Liver (tissue), 9 donors: Measurements from ENCODE around the gene SEPSECS. TPM values are rescaled to one million over a fixed set of nuclear protein-coding genes. Genes with fewer than 3 reads are reported as not detected.

Experiments used
- DNase-seq: peaks from one replicate; pipeline ENCODE4 v3.0.0-alpha.2; 2017; ENCODE audit warnings: low spot score
- H3K27ac ChIP-seq, 2 donors: one replicate each; pipeline ENCODE4 v1.7.0; 2013; ENCODE audit warnings: inconsistent platforms in 2 of 2, low read length in 2 of 2, control low read depth in 1 of 2, low read depth in 1 of 2, mild to moderate bottlenecking in 1 of 2
- H3K27me3 ChIP-seq, 4 donors: one replicate each; pipeline versions ENCODE4 v1.6.1 to v1.7.0; 2013; ENCODE audit warnings: low read length in 3 of 4, inconsistent platforms in 1 of 4, mild to moderate bottlenecking in 1 of 4, moderate library complexity in 1 of 4; ENCODE audit not compliant: control insufficient read depth in 4 of 4, insufficient read depth in 4 of 4
- H3K36me3 ChIP-seq, 4 donors: one replicate each; pipeline versions ENCODE4 v1.6.1 to v1.7.0; 2013; ENCODE audit warnings: low read length in 3 of 4, mild to moderate bottlenecking in 3 of 4, low read depth in 1 of 4, moderate library complexity in 1 of 4; ENCODE audit not compliant: control insufficient read depth in 4 of 4, insufficient read depth in 3 of 4
- H3K4me1 ChIP-seq, 4 donors: one replicate each; pipeline versions ENCODE4 v1.6.1 to v1.7.0; 2013; ENCODE audit warnings: low read length in 3 of 4, mild to moderate bottlenecking in 3 of 4, moderate library complexity in 1 of 4; ENCODE audit not compliant: control insufficient read depth in 4 of 4, insufficient read depth in 4 of 4
- H3K4me3 ChIP-seq, 3 donors: one replicate each; pipeline versions ENCODE4 v1.6.1 to v1.7.0; 2013; ENCODE audit warnings: low read length in 3 of 3, control low read depth in 1 of 3, low read depth in 1 of 3, mild to moderate bottlenecking in 1 of 3
- H3K9ac ChIP-seq, 2 donors: one replicate each; pipeline ENCODE4 v1.7.0; 2013; ENCODE audit warnings: low read length in 2 of 2, mild to moderate bottlenecking in 2 of 2, moderate library complexity in 2 of 2, control low read depth in 1 of 2, low read depth in 1 of 2
- H3K9me3 ChIP-seq, 4 donors: one replicate each; pipeline versions ENCODE4 v1.6.1 to v1.7.0; 2013; ENCODE audit warnings: low read length in 3 of 4; ENCODE audit not compliant: control insufficient read depth in 4 of 4
- ATF3 ChIP-seq: IDR thresholded peaks from 2 replicates; pipeline ENCODE4 v1.6.1; 2016; ENCODE audit warnings: antibody characterized with exemption
- CTCF ChIP-seq: fragments of 150-350 bp; IDR thresholded peaks from 2 replicates; pipeline ENCODE4 v1.5.1; 2017; ENCODE audit warnings: improper control_type of control experiment, low read depth, low read length; ENCODE audit not compliant: missing input control
- EGR1 ChIP-seq, 2 donors: IDR thresholded peaks; 2 replicates each; pipeline ENCODE4 v1.6.1; 2016 to 2018; ENCODE audit warnings: antibody characterized with exemption in 2 of 2, low read depth in 2 of 2
- FOXA1 ChIP-seq: IDR thresholded peaks from 2 replicates; pipeline ENCODE4 v1.6.1; 2016; ENCODE audit warnings: antibody characterized with exemption
- FOXA2 ChIP-seq: IDR thresholded peaks from 2 replicates; pipeline ENCODE4 v1.6.1; 2016; ENCODE audit warnings: antibody characterized with exemption
- GABPA ChIP-seq, 2 donors: IDR thresholded peaks in 1 of 2; conservative IDR thresholded peaks in 1 of 2; 2 replicates each; pipeline ENCODE4 v1.6.1; 2016; ENCODE audit warnings: antibody characterized with exemption in 2 of 2, mild to moderate bottlenecking in 1 of 2, moderate library complexity in 1 of 2
- HNF4A ChIP-seq, 2 donors: conservative IDR thresholded peaks; 2 replicates each; pipeline ENCODE4 v1.6.1; 2016; ENCODE audit warnings: antibody characterized with exemption in 2 of 2, mild to moderate bottlenecking in 2 of 2
- HNF4G ChIP-seq: IDR thresholded peaks from 2 replicates; pipeline ENCODE4 v1.6.1; 2016; ENCODE audit warnings: antibody characterized with exemption
- JUND ChIP-seq, 2 donors: IDR thresholded peaks; 2 replicates each; pipeline ENCODE4 v1.6.1; 2016; ENCODE audit warnings: antibody characterized with exemption in 2 of 2
- NR2F2 ChIP-seq: IDR thresholded peaks from 2 replicates; pipeline ENCODE4 v1.6.1; 2016; ENCODE audit warnings: antibody characterized with exemption
- RAD21 ChIP-seq, 2 donors: IDR thresholded peaks; 2 replicates each; pipeline ENCODE4 v1.6.1; 2016; ENCODE audit warnings: antibody characterized with exemption in 2 of 2, mild to moderate bottlenecking in 2 of 2
- RXRA ChIP-seq, 2 donors: IDR thresholded peaks; 2 replicates each; pipeline ENCODE4 v1.6.1; 2017 to 2018; ENCODE audit warnings: antibody characterized with exemption in 2 of 2, mild to moderate bottlenecking in 1 of 2
- SP1 ChIP-seq: IDR thresholded peaks from 2 replicates; pipeline ENCODE4 v1.6.1; 2018; ENCODE audit warnings: antibody characterized with exemption, mild to moderate bottlenecking
- TAF1 ChIP-seq: conservative IDR thresholded peaks from 2 replicates; pipeline ENCODE4 v1.6.1; 2016; ENCODE audit warnings: antibody characterized with exemption, mild to moderate bottlenecking
- YY1 ChIP-seq: IDR thresholded peaks from 2 replicates; pipeline ENCODE4 v1.6.1; 2016; ENCODE audit warnings: antibody characterized with exemption, mild to moderate bottlenecking
- WGBS: extraction: QIAGEN DNeasy Blood & Tissue Kit; methylation state at CpG from one replicate; pipeline ENCODE4 v1.1.7; 2013; 5-methylcytosine and 5-hydroxymethylcytosine counted together
- polyA plus RNA-seq, 2 donors: library from polyadenylated mRNA; stranded (reverse) in 1 of 2; unstranded in 1 of 2; fragments of 200-250 nt in 1 of 2; fragments of >200 nt in 1 of 2; fragmentation: Nextera tagmentation in 1 of 2; extraction: Ambion mirVana in 1 of 2; gene quantifications; one replicate each; pipeline versions ENCODE4 v1.2.1 to v1.2.3, GENCODE V29; 2013 to 2015
- total RNA-seq, 2 donors: library from RNA; depleted of rRNA; stranded (reverse); fragments of >200 nt; gene quantifications; one replicate each; pipeline ENCODE4 v1.2.3, GENCODE V29; 2014
- TF ChIP-seq, protein P1 (sequence below): IDR thresholded peaks from 2 replicates; pipeline ENCODE4 v1.6.1; 2016; ENCODE audit warnings: antibody characterized with exemption
- donor health status: healthy.
- donor health status: healthy.
- donor health status: healthy.
- donor health status: healthy.
- donor health status: healthy.

The SEPSECS gene
- total and polyA plus RNA-seq, 4 donors = 10.3 to 31.7 (median 13.2) TPM

DNA sequence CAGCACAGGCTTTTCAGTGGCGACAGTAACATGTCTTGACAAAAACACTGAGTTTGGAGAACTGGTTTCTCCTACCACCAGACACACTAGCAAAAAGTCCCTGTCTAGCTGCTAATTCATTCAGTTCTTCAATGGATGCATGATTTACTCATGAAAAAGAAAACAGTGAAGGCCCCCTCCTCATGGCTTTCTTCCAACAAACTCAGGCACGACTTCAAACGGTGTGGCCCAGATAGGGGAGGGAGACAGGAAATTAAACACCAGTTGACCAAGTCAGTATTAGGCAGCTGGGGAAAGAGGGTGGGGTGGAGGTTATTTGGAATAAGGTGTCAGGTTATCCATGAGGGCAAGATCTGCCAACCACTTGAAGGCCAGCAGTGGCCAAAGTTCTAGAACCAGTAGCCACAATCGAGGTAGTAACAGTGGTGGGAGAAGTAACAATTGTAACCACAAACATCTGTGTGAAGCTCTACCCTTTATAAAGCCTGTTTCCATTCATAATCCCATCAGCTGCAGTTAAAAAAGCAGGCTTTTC is 60.2 kb downstream of the SEPSECS start:
- TF ChIP-seq RAD21 (IDR thresholded peaks at IDR 0.05) (no peak), SP1 (no peak), FOXA1 (no peak), GABPA (IDR thresholded peaks at IDR 0.05 in 1 of 2, conservative IDR thresholded peaks at IDR 0.05 in 1 of 2) (no peak), FOXA2 (no peak), JUND (IDR thresholded peaks at IDR 0.05) (no peak), HNF4A (conservative IDR thresholded peaks at IDR 0.05) (no peak), RXRA (IDR thresholded peaks at IDR 0.05) (no peak), EGR1 (IDR thresholded peaks at IDR 0.05; ENCODE audit: low read depth in 2 of 2) (no peak), NR2F2 (no peak), ATF3 (no peak), YY1 (no peak), CTCF (no peak), TAF1 (no peak), HNF4G (no peak)
- TF ChIP-seq, protein P1, sequence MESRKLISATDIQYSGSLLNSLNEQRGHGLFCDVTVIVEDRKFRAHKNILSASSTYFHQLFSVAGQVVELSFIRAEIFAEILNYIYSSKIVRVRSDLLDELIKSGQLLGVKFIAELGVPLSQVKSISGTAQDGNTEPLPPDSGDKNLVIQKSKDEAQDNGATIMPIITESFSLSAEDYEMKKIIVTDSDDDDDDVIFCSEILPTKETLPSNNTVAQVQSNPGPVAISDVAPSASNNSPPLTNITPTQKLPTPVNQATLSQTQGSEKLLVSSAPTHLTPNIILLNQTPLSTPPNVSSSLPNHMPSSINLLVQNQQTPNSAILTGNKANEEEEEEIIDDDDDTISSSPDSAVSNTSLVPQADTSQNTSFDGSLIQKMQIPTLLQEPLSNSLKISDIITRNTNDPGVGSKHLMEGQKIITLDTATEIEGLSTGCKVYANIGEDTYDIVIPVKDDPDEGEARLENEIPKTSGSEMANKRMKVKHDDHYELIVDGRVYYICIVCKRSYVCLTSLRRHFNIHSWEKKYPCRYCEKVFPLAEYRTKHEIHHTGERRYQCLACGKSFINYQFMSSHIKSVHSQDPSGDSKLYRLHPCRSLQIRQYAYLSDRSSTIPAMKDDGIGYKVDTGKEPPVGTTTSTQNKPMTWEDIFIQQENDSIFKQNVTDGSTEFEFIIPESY = no peak
- Histone ChIP-seq H3K9me3 (peaks cover 0 to 5% (median 0%) of the 10 kb centered on the region in 4 donors), H3K27me3 (no peaks in the 10 kb centered on the region), H3K4me3 (no peak overlapping the region), H3K36me3 (no peaks in the 10 kb centered on the region), H3K4me1 (peaks cover 0 to 2% (median 0%) of the 10 kb centered on the region in 4 donors), H3K9ac (no peak overlapping the region), H3K27ac (no peak overlapping the region)
- DNase-seq = no peak
- 61% methylated on average over 4 of the region's 4 CpGs for WGBS

DNA sequence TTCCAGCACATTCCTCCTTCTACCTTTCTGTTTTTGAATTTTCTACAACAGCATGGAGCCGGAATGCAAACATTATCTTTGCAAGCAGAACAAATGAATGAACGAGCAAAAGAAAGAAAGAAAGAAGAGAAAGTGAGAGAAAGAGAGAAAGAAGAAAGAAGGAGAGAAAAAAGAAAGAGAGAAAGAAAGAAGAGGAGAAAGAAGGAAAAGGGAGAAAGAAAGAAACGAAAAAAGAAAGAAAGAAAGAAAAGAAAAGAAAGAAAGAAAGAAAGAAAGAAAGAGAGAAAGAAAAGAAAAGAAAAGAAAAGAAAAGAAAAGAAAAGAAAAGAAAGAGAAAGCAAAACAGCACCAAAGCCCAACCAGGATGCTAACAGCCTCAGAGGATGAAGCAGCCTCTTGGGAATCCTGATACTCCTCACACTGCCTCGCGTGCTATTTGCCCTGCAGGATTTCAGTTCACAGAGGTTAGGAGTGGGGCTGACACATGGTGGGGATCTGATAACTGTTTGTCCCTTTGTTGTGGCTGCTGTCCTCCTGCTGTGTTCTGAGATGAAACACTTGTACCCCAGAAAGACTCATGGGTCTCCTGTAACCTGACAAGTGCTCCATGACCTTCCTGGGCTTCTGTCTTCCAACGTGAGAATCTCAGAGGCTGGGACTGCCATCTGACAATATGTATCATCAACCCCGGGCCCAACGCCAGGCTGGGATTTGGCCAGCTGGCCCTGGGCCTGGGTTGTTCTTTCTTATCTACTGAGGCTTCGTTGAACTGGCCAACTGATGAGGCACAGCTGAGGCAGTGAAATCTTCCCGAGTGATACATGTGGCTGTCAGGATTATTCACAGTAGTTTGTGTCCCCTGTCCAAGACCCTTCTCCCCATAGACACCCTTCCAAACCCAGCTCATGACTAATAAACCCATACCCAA is 61.0 kb downstream of the SEPSECS start:
- no peaks in the 10 kb centered on the region for H3K36me3 ChIP-seq
- TF ChIP-seq SP1 (peak; percentile 12), JUND (IDR thresholded peaks at IDR 0.05) (no peak), YY1 (no peak), NR2F2 (peak; percentile 82)
- H3K27me3 ChIP-seq = no peaks in the 10 kb centered on the region
- H3K9me3 ChIP-seq = peaks cover 0 to 5% (median 0%) of the 10 kb centered on the region in 4 donors
- no peak overlapping the region for H3K9ac ChIP-seq
- H3K4me1 ChIP-seq = peaks cover 0 to 2% (median 0%) of the 10 kb centered on the region in 4 donors
- WGBS = 30% methylated on average over 10 of the region's 10 CpGs
- no peak overlapping the region for H3K4me3 ChIP-seq
- DNase-seq = no peak
- peak overlapping the region in 1 of 2 donors; percentile 46 for H3K27ac ChIP-seq
